Iris pigment epithelial cell (primary cell): ENCODE data around the gene ERVH48-1.
"Not testable (repeated sequence)": the region's sequence is repeated elsewhere in the genome, so short reads cannot be mapped to it uniquely, and the experiment has no call there.

Experiments used
- DNase-seq: peaks from one replicate; pipeline ENCODE4 v3.0.0-alpha.2; 2011; ENCODE audit warnings: low read depth

The ERVH48-1 gene

DNA sequence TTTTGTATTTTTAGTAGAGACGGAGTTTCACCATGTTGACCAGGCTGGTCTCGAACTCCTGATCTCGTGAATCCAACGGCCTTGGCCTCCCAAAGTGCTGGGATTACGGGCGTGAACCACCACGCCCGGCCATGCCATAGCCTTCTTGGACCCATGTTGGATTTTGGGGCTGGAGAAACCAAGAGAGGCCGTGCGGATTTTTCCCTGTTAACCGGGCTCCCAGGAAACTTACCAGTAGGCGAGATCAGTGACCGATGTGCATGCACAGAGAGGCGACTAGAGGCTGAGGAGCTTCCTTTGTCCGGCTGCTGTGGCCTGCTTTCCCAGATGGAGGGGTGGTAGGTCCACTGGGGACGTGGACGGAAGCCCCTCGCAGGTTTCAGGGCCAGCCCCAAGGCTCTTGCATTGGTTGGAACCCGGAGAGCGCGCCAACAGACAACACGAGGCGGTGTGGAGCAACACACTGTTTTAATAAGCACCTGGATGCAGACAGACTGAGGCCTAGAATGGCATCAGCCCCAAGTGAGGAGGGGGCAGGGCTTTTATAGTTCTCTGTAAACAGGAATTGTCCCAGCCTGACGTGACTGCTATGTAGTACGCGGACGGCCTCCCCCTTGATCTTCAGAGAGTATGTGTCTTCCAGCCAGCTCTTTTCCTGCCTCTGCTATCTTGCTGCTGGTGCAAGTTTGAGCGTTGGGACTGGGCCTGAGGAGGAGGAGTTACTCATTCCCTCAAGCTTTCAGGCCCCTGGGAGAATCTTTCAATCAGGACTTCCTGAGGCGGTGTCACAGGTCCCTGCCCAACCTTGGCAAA lies at the start of gene ERVH48-1:
Gene ERVH48-1 (minus strand): TSS at position 517 of the 813 bp plus-strand sequence. CDS start 6,624 bp downstream, outside the sequence.
- DNase-seq, result no peak

DNA sequence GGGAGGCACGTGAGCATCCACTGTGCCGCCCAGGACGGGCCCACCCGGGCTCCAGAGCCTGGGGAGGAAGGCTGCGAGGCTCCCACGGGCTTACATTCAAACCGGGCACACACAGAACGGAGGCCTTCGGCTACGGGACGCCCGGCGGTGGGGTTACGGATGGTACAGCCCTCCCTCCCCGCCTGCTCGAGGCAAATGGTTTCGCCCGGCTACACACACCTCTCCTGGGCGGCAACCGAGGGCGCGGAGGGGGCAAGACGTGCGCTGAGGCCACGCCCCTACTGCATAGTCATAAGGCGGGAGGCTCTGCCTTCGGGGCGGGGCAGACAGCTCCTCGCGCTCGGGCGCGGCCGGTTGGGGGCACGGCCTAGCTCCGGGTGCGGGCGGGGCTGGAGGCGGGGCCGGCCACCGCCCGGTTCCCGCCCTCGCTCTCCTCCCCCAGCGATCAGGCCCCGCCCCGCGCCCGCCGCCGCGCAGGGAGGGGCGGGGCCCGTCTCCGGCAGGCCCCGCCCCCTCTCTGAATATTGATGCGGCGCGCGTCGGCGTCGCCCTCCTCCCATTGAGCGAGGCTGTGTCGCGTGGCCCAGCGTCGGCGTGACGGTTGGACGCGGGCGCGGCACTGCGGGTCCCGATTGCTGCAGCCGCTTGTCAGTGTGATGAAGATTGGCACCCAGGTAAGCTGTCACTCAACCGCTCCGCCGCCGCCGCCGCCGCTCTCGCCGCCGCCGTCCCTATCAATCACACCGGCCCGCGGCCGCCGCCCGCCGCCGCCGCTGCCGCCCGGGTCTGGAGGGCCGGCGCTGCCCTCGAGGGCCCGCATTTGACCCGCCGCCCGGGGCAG lies 48.8 kb upstream of the ERVH48-1 start, which contains the start of gene PKNOX1:
Gene PKNOX1 (plus strand): TSS at position 572 of the 841 bp plus-strand sequence. CDS start 29,820 bp downstream, outside the sequence.
- peak; percentile 98 for DNase-seq

DNA sequence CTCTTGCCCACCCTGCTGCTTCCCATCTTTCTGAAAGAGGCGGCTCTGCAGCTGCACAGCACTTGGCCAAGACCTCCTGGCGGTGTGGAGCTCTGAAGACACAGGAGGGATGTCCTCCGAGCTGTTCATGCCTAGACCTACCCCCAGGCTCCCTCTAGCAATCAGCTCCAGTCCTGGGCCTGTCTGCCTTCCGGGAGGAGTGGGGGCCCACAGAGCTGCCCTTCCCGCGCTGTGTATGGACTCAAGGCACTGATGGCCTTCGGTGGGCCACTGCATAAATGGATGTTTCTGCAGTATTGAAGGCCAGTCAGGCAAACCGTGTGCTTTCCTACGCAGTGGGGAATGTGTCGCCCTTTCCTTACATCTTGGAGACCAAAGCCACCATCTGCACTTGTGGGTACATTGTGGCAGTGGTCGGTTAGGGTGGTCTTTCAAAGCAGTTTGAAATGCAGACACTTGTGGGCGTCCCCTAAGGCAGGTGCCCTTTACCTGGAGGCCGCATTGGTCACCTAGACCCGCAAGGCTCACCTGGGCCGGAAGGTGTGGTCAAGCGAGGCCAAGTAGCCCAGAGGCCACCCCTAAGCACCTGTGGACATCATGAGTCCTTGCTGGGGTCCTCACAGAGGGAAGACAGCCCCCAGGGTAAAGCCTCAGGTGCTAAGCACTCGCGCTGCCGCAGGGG lies 48.0 kb upstream of the ERVH48-1 start:
- DNase-seq, result no peak

DNA sequence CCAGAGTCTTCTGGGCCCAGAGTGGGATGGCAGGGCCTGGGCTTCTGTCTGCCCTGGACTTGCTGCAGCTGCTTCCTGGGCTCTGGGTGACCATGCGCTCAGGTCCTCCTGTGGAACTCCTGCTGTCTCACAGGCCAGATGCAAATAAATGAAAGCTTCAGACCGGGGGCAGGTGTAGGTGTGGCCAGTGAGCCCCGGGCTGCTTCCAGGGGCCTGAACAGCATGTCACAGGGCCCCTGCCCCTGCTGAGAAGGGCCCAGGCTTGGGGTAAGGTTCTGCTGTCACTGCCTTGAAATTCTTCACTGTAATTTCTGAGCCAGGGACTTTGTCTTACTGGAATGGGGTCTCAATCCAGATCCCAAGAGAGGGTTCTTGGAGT lies 46.5 kb upstream of the ERVH48-1 start:
- no peak for DNase-seq

DNA sequence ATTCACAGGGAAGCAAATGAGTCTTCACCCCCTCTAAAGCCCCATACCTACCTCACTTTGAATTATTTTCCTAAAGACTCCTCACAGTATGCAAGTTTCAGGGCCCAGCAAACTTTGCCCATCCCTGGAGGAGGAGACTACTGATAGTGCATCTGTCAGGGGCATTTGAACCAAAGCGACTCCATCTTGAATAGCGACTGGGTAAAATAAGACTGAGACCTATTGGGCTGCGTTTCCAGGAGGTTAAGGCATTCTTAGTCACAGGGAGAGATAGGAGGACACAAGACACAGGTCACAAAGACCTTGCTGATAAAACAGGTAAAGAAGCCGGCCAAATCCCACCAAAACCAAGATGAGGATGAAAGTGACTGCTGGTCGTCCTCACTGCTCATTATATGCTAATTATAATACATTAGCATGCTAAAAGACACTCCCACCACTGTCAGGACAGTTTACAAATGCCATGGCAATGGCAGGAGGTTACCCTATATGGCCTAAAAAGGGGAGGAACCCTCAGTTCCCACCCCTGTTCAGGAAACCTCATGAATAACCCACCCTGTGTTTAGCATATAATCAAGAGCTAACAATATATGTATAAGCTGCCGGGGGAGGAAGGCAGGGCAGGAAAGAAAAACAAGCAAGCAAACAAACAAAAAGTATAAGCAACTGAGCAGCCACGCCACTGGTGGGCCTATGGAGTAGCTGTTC lies 45.7 kb upstream of the ERVH48-1 start:
- no peak for DNase-seq

DNA sequence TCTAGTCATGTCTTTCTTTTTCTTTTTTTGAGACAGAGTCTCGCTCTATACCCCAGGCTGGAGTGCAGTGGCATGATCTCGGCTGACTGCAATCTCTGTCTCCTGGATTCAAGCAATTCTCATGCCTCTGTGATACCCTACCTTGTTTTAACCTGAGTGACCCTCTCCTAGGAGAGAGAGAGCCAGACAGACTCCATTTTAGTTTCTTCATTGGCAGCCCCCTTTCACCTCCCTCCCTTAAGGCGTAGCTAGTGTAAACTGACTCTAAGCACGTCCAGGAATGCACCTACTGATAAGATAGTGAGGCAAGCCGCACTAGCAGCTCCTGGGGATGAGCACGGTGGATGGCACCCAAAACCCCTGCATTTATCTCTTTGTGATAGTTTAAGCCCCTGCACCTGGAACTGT lies 43.8 kb upstream of the ERVH48-1 start:
- no peak for DNase-seq

DNA sequence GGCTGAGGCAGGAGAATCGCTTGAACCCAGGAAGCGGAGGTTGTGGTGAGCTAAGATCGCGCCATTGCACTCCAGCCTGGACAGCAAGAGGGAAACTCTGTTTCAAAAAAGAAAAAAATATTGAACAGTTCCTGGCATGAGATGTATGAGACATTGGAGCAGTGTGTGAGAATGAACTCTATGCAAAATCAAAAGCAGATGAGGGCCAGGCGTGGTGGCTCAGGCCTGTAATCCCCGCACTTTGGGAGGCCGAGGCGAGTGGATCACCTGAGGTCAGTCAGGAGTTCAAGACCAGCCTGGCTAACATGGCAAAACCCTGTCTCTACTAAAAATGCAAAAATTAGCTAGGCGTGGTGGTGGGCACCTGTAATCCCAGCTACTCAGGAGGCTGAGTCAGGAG lies 42.2 kb upstream of the ERVH48-1 start:
- not testable (repeated sequence) for DNase-seq

DNA sequence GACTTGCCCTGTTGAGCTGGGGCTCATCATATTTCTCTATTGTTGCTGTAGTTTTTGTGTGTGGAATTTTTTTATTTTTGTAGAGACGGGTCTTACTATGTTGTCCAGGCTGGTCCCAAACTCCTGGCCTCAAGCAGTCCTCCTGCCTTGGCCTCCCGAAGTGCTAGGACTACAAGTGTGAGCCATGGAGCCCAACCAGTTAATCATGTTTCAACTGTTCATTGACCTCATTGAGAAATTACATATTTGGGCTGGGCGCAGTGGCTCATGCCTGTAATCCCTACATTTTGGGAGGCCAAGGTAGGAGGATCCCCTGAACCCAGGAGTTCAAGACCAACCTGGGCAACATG lies 39.8 kb upstream of the ERVH48-1 start:
- DNase-seq, result no peak

DNA sequence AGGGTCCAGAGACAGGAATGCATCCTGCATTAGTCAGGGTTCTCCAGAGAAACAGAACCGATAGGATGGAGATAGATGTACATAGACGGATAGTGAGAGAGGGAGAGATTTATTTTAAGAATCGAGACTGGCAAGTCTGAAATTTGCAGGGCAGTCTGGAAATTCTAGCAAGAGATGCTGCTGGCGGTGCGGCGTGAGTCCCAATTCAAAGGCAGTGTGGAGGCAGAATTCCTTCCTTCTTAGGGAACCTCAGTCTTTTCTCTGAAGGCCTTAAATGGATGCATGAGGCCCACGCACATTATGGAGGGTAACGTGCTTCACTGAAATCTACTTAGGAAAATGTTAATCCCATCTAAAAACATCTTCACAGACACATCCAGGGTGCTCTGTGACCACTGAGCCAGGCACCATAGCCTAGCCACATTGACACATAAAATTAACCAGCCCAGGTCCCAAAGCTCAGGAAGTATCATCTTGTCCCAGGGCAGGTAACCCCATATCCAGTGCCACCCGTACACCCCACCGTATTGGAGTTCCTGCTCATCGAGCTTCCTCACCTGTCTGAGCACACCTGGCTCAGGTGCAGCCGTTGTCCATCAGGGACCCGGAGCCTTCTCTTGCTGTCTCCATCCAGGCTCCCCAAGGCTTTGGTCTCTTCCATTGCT lies 39.2 kb upstream of the ERVH48-1 start:
- DNase-seq, result no peak

DNA sequence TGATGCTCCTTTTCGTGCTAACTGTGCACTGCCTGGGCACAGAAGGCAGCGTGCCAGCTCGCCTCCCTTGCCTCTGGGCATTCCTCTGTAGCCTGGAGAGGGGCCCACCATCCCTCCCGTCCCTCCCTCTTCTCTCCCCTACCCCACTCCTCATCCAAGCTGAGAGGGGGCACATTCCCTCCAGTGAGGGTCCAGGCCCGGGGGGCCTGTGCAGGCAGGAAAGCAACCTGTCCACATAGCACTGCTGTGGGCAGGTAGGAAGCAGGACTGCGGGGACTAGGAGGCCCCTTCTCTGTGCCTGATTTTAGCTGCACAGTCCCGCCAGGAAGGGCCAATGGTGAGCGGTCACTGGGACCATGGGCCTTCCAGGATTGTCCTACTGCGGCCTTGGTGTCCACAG lies 38.7 kb upstream of the ERVH48-1 start:
- DNase-seq, result no peak

DNA sequence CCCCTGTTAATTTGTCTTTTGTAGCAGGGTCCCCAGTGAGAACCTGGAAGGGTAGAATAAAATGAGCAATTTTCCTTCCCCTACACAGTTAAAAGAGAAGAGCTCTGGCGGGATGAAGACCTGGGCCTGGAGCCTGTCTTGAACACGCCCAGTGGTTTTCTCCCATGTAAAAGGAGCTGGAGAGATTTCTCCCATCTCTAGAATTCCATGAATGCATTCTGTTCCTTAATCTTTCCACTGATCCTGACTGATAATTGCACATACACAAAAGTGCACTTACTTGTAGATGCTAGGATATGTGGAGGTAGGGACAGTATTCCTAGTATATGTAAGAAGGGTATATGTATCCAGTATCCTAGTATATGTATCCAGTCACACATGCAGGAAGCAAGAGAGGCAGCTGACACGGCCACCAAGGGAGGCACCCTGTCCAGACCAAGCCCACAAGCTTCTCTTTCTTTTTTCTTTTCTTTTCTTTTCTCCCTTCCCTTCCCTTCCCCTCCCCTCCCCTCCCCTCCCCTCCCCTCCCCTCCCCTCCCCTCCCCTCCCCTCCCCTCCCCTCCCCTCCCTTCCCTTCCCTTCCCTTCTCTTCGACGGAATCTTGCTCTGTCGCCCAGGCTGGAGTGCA lies 37.1 kb upstream of the ERVH48-1 start:
- no peak for DNase-seq

DNA sequence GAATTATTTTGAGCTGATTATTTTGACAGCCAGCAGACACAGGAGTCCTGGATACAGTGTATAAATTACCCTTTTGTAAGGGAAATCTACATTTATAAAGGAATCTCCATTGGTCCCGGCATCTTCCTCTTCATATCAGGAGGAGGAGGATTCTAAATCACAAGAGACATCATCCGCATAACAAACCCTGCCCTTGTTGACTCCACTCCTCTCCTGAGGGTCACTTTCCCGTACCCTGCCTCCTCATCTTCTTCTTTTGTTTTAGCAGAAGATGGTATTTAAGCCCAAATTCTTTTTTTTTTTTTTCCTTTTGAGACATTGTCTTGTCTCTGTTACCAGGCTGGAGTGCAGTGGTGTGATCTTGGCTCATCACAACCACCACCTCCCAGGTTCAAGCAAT lies 34.3 kb upstream of the ERVH48-1 start:
- DNase-seq, result no peak

DNA sequence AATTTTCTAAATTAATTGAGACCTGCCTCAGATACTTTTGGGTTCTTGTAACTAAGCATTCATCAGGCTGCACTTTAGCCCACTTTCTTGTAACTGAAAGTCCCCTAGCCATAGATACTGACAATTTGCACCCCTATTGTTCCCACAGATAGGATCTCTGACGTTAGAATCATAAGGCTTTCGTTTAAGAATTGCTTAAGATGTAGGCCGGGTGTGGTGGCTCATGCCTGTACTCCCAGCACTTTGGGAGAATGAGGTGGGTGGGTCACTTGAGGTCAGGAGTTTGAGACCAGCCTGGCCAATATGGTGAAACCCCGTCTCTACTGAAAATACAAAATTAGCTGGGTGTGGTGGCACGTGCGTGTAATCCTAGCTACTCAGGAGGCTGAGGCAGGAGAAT lies 32.7 kb upstream of the ERVH48-1 start:
- DNase-seq, result not testable (repeated sequence)

DNA sequence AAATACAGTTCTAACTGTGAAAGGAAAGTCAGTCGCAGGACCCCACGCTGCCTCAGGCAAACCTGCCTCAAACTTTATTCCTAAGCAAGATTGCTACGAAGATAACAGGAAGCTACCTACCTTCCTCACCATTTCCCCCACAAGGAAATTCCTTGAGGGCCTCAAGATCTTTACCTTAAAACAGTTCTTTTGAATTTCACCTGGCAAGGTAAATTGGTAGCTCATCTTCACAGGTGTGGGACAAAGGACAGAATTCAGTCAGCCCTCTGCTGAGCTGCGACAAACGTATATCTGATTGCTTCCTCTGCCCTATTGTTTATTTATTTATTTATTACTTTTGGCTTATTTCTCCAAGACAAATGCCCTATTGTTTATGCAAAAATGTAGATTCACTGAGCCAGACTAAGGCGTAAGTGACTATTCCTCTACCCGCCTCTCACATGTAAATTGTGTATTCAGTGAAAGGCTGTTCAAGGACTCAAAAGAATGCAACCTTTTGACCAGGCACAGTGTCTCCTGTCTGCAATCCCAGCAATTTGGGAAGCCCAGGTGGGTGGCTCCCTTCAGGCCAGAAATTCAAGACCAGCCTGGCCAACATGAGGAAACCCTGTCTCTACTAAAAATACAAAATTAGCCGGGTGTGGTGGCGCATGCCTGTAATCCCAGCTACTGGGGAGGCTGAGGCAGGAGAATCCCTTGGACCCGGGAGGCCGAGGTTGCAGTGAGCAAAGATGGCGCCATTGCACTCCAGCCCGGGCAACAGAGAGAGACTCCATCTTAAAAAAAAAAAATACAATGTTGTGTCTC lies 31.6 kb upstream of the ERVH48-1 start:
- no peak for DNase-seq

DNA sequence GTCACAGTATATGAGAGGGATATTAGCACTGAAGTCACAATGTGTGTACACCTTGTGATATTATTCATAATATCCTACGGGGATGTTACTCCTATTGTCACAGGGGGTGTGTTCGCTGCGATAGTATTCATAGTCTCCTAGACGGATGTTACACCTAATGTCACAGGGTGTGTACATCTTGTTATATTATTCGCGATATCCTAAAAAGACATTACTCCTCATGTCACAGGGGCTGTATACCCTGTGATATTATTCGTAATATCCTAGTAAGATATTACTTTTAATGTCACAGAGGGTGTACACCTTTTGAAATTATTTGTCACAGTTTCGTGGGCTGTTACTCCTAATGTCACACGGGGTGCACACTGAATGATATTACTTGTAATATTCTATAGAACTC lies 25.8 kb upstream of the ERVH48-1 start:
- not testable (repeated sequence) for DNase-seq

DNA sequence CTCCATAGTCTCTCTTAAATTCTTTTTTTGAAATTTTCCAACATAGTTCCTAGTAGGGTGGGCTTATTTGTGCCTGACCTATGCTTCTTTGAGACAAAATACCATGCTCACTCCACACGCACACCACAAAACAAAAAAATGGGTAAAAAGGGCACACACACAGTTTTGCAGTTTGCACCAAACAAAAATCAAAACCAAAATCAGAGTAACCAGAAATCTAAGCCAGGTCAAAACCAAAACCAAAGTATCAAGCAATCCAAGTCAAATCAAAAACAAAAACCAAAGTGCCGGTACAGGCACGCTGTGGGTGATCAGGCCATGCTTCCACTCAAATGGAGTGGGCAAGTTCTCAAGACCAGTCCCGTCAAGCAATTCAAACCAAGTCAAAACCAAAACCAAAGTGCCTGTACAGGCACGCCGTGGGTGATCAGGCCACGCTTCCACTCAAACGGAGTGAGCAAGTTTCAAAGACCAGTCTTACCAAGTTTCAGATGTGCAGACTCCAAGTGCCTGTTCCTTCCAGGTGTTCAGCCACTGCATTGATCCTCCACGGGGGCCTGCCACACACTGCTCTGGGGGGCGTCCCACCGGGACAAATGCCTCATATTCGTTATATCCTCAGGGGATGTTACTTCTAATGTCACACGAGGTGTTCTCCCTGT lies 23.8 kb upstream of the ERVH48-1 start:
- DNase-seq, result not testable (repeated sequence)

DNA sequence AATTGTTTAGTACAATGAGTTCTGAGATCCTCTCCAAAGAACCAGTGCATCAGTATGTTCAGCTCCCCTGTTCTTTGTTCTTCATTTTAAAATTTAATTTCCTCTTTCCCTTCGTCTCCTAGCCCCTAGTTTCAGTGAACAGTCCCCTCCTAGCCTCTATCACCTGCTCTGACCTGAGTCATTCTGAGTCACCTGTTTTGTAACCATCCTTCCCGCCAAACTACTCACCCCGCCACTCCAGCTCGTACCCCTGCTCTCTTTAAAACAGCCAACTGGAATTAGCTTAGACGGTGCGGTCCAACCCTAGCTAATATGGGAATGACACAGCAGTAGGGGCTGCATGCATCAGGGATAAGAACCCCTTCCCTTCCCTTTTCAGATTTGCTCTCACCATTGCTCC lies 16.8 kb upstream of the ERVH48-1 start:
- no peak for DNase-seq

DNA sequence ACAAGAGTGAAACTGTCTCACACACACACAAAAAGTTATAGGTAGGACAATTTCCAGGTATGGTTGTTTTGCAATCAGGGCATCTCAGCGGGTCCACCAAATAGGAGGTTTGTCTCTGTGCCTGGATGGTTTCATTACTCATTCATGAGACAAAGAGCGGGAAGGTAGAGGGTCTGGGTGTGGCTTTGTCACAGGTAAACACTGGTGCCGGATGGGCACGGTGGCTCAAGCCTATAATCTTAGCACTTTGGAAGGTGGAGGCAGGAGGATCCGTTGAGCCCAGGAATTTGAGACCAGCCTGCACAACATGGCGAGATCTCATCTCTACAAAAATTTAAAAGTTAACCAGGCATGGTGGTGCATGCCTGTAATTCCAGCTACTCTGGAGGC lies 16.3 kb upstream of the ERVH48-1 start:
- no peak for DNase-seq

DNA sequence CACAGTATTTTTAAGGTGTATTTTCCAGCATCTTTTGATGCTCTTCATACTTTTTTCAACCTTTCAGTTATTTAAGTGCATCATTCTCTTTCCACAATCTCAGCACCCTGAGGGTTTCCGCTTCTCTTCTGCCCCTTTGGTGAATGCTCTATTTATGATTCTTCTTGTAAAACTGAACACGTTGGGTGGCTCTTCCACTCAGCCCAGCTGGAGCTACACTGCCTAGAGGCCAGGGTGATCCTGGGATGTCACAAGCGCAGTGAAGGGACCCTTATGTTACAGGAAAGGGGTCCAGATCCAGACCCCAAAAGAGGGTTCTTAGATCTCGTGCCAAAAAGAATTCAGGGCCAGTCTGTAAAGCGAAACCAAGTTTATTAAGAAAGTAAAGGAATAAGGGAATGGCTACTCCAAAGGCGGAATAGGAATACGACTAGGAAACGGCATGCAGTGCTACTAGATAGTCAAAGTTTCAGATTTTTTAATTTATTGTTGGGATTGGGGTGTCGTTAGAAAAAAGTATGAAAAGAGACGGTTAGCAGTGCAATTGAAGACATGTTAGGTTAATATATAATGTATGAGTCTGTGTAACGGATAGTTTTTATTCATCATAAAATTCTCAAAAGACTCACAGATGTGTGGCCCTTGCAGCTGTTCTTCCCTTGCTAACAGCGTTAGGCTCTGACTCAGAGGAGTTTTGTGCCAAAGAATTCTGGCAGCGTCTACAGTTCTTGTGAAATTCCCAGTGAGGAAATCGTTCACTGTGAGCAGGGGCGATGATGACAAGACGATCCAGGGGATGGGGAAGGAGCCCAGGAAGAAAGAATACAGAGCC lies 14.4 kb upstream of the ERVH48-1 start:
- peak; percentile 98 for DNase-seq
